H1 (cell line): ENCODE measurements around the gene ITPR3. TPM values are rescaled to one million over a fixed set of nuclear protein-coding genes. Genes with fewer than 3 reads are reported as not detected.
A peak's percentile ranks its signal among the peaks of the same experiment; 100 is the strongest.

Experiments used
- CTCF ChIA-PET: fragments of 300-600 bp; sonication (Branson Sonifier 250); formaldehyde crosslinking; loops from one replicate; lab custom pipeline; 2021; ENCODE audit not compliant: partially characterized antibody; lab: Charles Lee
- POLR2A ChIA-PET: fragments of 300-600 bp; sonication (Branson Sonifier 250); formaldehyde crosslinking; loops from one replicate; lab custom pipeline; 2021; ENCODE audit warnings: inconsistent platforms; ENCODE audit not compliant: partially characterized antibody; lab: Charles Lee
- DNase-seq, 2 experiments: peaks; one replicate each; pipeline versions ENCODE4 v3.0.0 to v3.0.0-alpha.2; 2010 to 2022; ENCODE audit warnings: low spot score in 2 of 2, low read depth in 1 of 2, mixed read lengths in 1 of 2
- FAIRE-seq: peaks from 2 replicates; lab custom pipeline; 2011; peaks lifted over from hg19 to GRCh38; lab: Jason Lieb, UNC
- H2AFZ ChIP-seq: 2 replicates; pipeline ENCODE4 v1.8.1; 2012; ENCODE audit warnings: low read length, inconsistent platforms
- H2AK5ac ChIP-seq: 2 replicates; pipeline ENCODE4 v1.6.1; 2013; ENCODE audit warnings: low read depth, low read length
- H2BK120ac ChIP-seq: replicated peaks from 2 replicates; pipeline ENCODE3; 2013; ENCODE audit warnings: low read depth, low read length, inconsistent platforms
- H2BK12ac ChIP-seq: 2 replicates; pipeline ENCODE4 v1.6.1; 2013; ENCODE audit warnings: low read depth, low read length
- H2BK15ac ChIP-seq: 2 replicates; pipeline ENCODE4 v1.6.1; 2013; ENCODE audit warnings: low read length
- H2BK20ac ChIP-seq: 2 replicates; pipeline ENCODE4 v1.6.1; 2013; ENCODE audit warnings: low read length
- H2BK5ac ChIP-seq: 2 replicates; pipeline ENCODE4 v1.6.1; 2013; ENCODE audit warnings: low read depth, low read length
- H3K14ac ChIP-seq: 2 replicates; pipeline ENCODE4 v1.6.1; 2013; ENCODE audit warnings: inconsistent platforms; ENCODE audit not compliant: insufficient read length
- H3K18ac ChIP-seq: 2 replicates; pipeline ENCODE4 v1.6.1; 2013; ENCODE audit warnings: low read length; ENCODE audit errors: extremely low read depth
- H3K23ac ChIP-seq: 2 replicates; pipeline ENCODE4 v1.6.1; 2013; ENCODE audit warnings: inconsistent platforms; ENCODE audit not compliant: insufficient read length
- H3K23me2 ChIP-seq: 2 replicates; pipeline ENCODE4 v1.6.1; 2013; ENCODE audit warnings: low read depth, low read length
- H3K27ac ChIP-seq: 2 replicates; pipeline ENCODE4 v1.6.1; 2011; ENCODE audit warnings: low read depth, low read length, inconsistent platforms
- H3K27me3 ChIP-seq, 4 experiments: replicated peaks in 1 of 4; 1 replicate in 1 of 4; 2 replicates in 3 of 4; pipeline versions ENCODE4 v1.6.1 to v1.8.1; 2011 to 2013; ENCODE audit warnings: low read length in 3 of 4, mild to moderate bottlenecking in 3 of 4, inconsistent platforms in 2 of 4, mixed read lengths in 2 of 4, moderate library complexity in 1 of 4; ENCODE audit not compliant: control insufficient read depth in 3 of 4, insufficient read depth in 3 of 4; ENCODE audit errors: extremely low read depth in 1 of 4
- H3K36me3 ChIP-seq, 4 experiments: 2 replicates each; pipeline versions ENCODE4 v1.6.1 to v1.8.1; 2011 to 2013; ENCODE audit warnings: mild to moderate bottlenecking in 4 of 4, low read length in 3 of 4, moderate library complexity in 2 of 4, control low read depth in 1 of 4, inconsistent platforms in 1 of 4; ENCODE audit not compliant: insufficient read depth in 4 of 4, control insufficient read depth in 2 of 4
- H3K4ac ChIP-seq: replicated peaks from 2 replicates; pipeline ENCODE3; 2013; ENCODE audit warnings: low read length, low read depth, mixed read lengths, inconsistent platforms; ENCODE audit not compliant: insufficient read length
- H3K4me1 ChIP-seq, 4 experiments: replicated peaks in 1 of 4; 1 replicate in 1 of 4; 2 replicates in 3 of 4; pipeline versions ENCODE4 v1.6.1 to v1.8.1; 2011 to 2013; ENCODE audit warnings: low read length in 3 of 4, inconsistent platforms in 2 of 4, mixed read lengths in 1 of 4; ENCODE audit not compliant: insufficient read depth in 4 of 4, control insufficient read depth in 3 of 4
- H3K4me2 ChIP-seq, 2 experiments: 2 replicates each; pipeline versions ENCODE4 v1.6.1 to v1.8.1; 2011 to 2013; ENCODE audit warnings: low read depth in 2 of 2, low read length in 2 of 2, control low read depth in 1 of 2, inconsistent platforms in 1 of 2, mild to moderate bottlenecking in 1 of 2; ENCODE audit not compliant: insufficient read depth in 1 of 2
- H3K4me3 ChIP-seq, 4 experiments: fragments of 200-600, 300-600 bp in 1 of 4; sonication (generic), shearing (Covaris generic), sonication (Bioruptor Twin) in 1 of 4; 2 replicates each; pipeline versions ENCODE4 v1.5.1 to v1.8.1; 2011 to 2016; ENCODE audit warnings: low read length in 4 of 4, low read depth in 3 of 4, control low read depth in 2 of 4, inconsistent platforms in 2 of 4, mild to moderate bottlenecking in 2 of 4, mixed read lengths in 1 of 4, moderate library complexity in 1 of 4; ENCODE audit not compliant: insufficient read depth in 2 of 4; ENCODE audit errors: extremely low read depth in 1 of 4
- H3K56ac ChIP-seq: replicated peaks from 2 replicates; pipeline ENCODE3; 2013; ENCODE audit warnings: low read depth, mild to moderate bottlenecking, mixed read lengths, low read length, inconsistent platforms; ENCODE audit not compliant: insufficient read length
- H3K79me1 ChIP-seq: 2 replicates; pipeline ENCODE4 v1.6.1; 2013; ENCODE audit warnings: low read depth, low read length, control low read depth
- H3K79me2 ChIP-seq, 2 experiments: 2 replicates each; pipeline versions ENCODE4 v1.6.1 to v1.8.1; 2012 to 2013; ENCODE audit warnings: low read length in 2 of 2, mild to moderate bottlenecking in 2 of 2, inconsistent platforms in 1 of 2; ENCODE audit not compliant: insufficient read depth in 2 of 2, control insufficient read depth in 1 of 2
- H3K9ac ChIP-seq, 4 experiments: replicated peaks in 1 of 4; 1 replicate in 1 of 4; 2 replicates in 3 of 4; pipeline versions ENCODE4 v1.6.1 to v1.8.1; 2011 to 2013; ENCODE audit warnings: low read depth in 3 of 4, low read length in 3 of 4, control low read depth in 2 of 4, mild to moderate bottlenecking in 2 of 4, moderate library complexity in 2 of 4, inconsistent platforms in 1 of 4; ENCODE audit errors: extremely low read depth in 1 of 4
- H3K9me3 ChIP-seq, 2 experiments: 2 replicates each; pipeline versions ENCODE4 v1.6.1 to v1.8.1; 2012 to 2013; ENCODE audit warnings: mild to moderate bottlenecking in 2 of 2, moderate library complexity in 2 of 2, control low read depth in 1 of 2, inconsistent platforms in 1 of 2, low read depth in 1 of 2, low read length in 1 of 2, mixed read lengths in 1 of 2; ENCODE audit not compliant: insufficient read depth in 2 of 2
- H4K20me1 ChIP-seq, 2 experiments: replicated peaks in 1 of 2; 2 replicates each; pipeline versions ENCODE3 to v1.8.1; 2011 to 2013; ENCODE audit warnings: inconsistent platforms in 2 of 2, low read length in 2 of 2, mild to moderate bottlenecking in 1 of 2; ENCODE audit not compliant: insufficient read depth in 2 of 2, control insufficient read depth in 1 of 2
- H4K5ac ChIP-seq: 2 replicates; pipeline ENCODE4 v1.6.1; 2013; ENCODE audit warnings: low read length, low read depth, mixed read lengths, inconsistent platforms; ENCODE audit not compliant: insufficient read length
- H4K8ac ChIP-seq: 2 replicates; pipeline ENCODE4 v1.8.0; 2013; ENCODE audit warnings: mild to moderate bottlenecking, moderate library complexity, low read length, inconsistent platforms; ENCODE audit not compliant: insufficient read depth; ENCODE audit errors: extremely low read depth
- H4K91ac ChIP-seq: replicated peaks from 2 replicates; pipeline ENCODE3; 2013; ENCODE audit warnings: low read length, mixed read lengths, inconsistent platforms; ENCODE audit not compliant: insufficient read length
- CREB1 ChIP-seq: IDR thresholded peaks from 2 replicates; pipeline ENCODE4 v1.6.1; 2012; ENCODE audit warnings: inconsistent platforms
- EGR1 ChIP-seq: IDR thresholded peaks from 2 replicates; pipeline ENCODE4 v1.6.1; 2011; ENCODE audit warnings: low read depth, low read length, borderline replicate concordance
- EZH2 ChIP-seq: fragments of 200-600 bp; sonication (generic); IDR thresholded peaks from 2 replicates; pipeline ENCODE4 v1.7.1; 2012; ENCODE audit warnings: low read depth, mild to moderate bottlenecking, moderate library complexity, low read length, inconsistent platforms; ENCODE audit not compliant: severe bottlenecking
- JUN ChIP-seq: IDR thresholded peaks from 2 replicates; pipeline ENCODE4 v1.6.1; 2011; ENCODE audit warnings: low read depth, mild to moderate bottlenecking, improper control_type of control experiment, low read length
- KDM4A ChIP-seq: IDR thresholded peaks from one replicate; pipeline ENCODE4 v1.7.1; 2012; ENCODE audit warnings: low read depth, mild to moderate bottlenecking, moderate library complexity, low read length, inconsistent platforms; ENCODE audit not compliant: severe bottlenecking
- KDM5A ChIP-seq: fragments of 200-600 bp; IDR thresholded peaks from 2 replicates; pipeline ENCODE4 v1.7.1; 2012; ENCODE audit warnings: mild to moderate bottlenecking, low read length, inconsistent platforms, mixed read lengths
- MAFK ChIP-seq: IDR thresholded peaks from 2 replicates; pipeline ENCODE4 v1.6.1; 2012; ENCODE audit warnings: low read depth, mild to moderate bottlenecking, improper control_type of control experiment, low read length
- PHF8 ChIP-seq: fragments of 200-600 bp; sonication (generic); conservative IDR thresholded peaks from 2 replicates; pipeline ENCODE4 v1.7.1; 2012; ENCODE audit warnings: low read depth, mild to moderate bottlenecking, inconsistent platforms, low read length, moderate library complexity
- POLR2A ChIP-seq, 2 experiments: IDR thresholded peaks; 1 replicate in 1 of 2; 2 replicates in 1 of 2; pipeline ENCODE4 v1.6.1; 2011; ENCODE audit warnings: low read depth in 2 of 2, low read length in 2 of 2, mild to moderate bottlenecking in 2 of 2; ENCODE audit errors: control extremely low read depth in 1 of 2
- POU5F1 ChIP-seq: IDR thresholded peaks from 2 replicates; pipeline ENCODE4 v1.6.1; 2011; ENCODE audit warnings: low read depth, mild to moderate bottlenecking, low read length, moderate library complexity
- RAD21 ChIP-seq, 2 experiments: IDR thresholded peaks in 1 of 2; conservative IDR thresholded peaks in 1 of 2; 2 replicates each; pipeline ENCODE4 v1.6.1; 2011; ENCODE audit warnings: low read depth in 2 of 2, low read length in 2 of 2, improper control_type of control experiment in 1 of 2, inconsistent platforms in 1 of 2, mild to moderate bottlenecking in 1 of 2, moderate library complexity in 1 of 2
- SIX5 ChIP-seq: IDR thresholded peaks from 2 replicates; pipeline ENCODE4 v1.6.1; 2011; ENCODE audit warnings: mild to moderate bottlenecking, low read depth, low read length
- TBP ChIP-seq: IDR thresholded peaks from 2 replicates; pipeline ENCODE4 v1.6.1; 2011; ENCODE audit warnings: low read depth, low read length, improper control_type of control experiment
- WGBS, 2 experiments: shearing (Covaris generic) in 1 of 2; methylation state at CpG; one replicate each; pipeline versions ENCODE4 v1.1.6 to v1.1.7; 2013 to 2015; ENCODE audit warnings: low lambda C conversion rate in 2 of 2, mixed read lengths in 2 of 2, inconsistent platforms in 1 of 2, low coverage in 1 of 2, missing lambda C conversion rate in 1 of 2; ENCODE audit not compliant: insufficient replicate concordance in 2 of 2, insufficient coverage in 1 of 2, insufficient read length in 1 of 2; ENCODE audit errors: extremely low coverage in 1 of 2, missing lambda C conversion rate in 1 of 2; 5-methylcytosine and 5-hydroxymethylcytosine counted together
- polyA plus RNA-seq, 7 experiments: library from polyadenylated mRNA; depleted of rRNA in 3 of 7; stranded (reverse) in 5 of 7; unstranded in 2 of 7; fragments of >200 nt in 5 of 7; fragments of 200-250 nt in 2 of 7; gene quantifications; 1 replicate in 5 of 7; 2 replicates in 1 of 7; 4 replicates in 1 of 7; pipeline versions ENCODE4 v1.2.1 to v1.2.3, GENCODE V29; 2011 to 2013; ENCODE audit warnings: missing spikeins in 2 of 7, mixed read lengths in 2 of 7
- total RNA-seq: library from RNA; stranded (reverse); fragmentation: NEBNext Ultra II Directional; extraction: Animal tissue kit (Norgen Biotek cat#: 25700); gene quantifications from 2 replicates; pipeline ENCODE4 v1.2.1, GENCODE V29; 2021

ITPR3 gene
- total and polyA plus RNA-seq, 2 of the 8 experiments (the other 6 are each of a cell fraction or from before 2014, with no cell fraction given), result 29.1 to 45.7 TPM

DNA sequence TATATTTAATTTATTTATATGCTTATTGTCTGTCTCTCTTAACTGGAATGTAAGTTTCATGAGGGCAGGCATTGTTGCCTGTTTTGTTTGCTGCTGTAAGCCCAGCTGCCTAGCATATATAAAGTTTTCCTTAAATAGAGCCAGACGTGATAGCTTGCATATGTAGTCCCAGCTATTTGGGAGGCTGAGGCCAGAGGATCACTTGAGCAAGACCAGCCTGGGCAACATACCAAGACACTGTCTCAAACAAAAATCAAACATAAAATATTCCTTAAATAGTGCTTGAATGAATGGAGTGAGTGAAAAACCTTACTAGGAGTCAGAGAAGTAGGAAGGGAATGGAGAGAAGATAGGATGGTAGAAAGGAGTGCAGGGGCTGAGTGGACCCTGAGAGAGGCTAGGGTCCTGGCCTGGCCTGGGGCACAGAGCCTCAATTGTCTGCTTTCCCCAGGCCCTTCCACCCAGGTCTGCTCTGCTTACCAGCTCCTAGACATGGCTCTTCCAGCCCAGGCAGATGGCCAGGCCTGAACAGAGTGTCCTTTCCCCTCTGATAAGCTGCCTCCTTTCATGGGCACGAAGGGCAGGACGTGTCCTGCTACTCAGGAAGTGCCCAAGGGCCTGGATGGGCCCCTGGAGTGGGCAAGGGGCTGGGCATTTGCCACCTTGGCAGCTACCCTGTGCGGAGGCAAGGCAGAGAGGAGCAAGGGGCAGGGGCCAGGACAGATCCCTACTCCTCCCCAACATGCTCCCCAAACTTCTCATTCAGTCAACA is 23.4 kb upstream of the ITPR3 start:
- no peak overlapping the region for H4K91ac ChIP-seq
- no peaks in the 10 kb centered on the region for H3K9me3 ChIP-seq
- H2AK5ac ChIP-seq, result no peak overlapping the region
- H3K79me2 ChIP-seq, result no peaks in the 10 kb centered on the region
- no peak overlapping the region for H3K4me3 ChIP-seq
- no peaks in the 10 kb centered on the region for H3K36me3 ChIP-seq
- H4K5ac ChIP-seq, result no peak overlapping the region
- POLR2A ChIA-PET, result interaction anchor here (1.2 to 2.1 kb wide), 3 partner anchors 10 to 114 kb away, joined by 3 to 6 read pairs (median 3); partner anchors contain the start of gene UQCC2
- no peaks in the 10 kb centered on the region for H3K79me1 ChIP-seq
- no peak overlapping the region for H3K23ac ChIP-seq
- no peak overlapping the region for H3K14ac ChIP-seq
- no peak overlapping the region for H2BK15ac ChIP-seq
- no peak for DNase-seq
- H2BK5ac ChIP-seq, result no peak overlapping the region
- no peaks in the 10 kb centered on the region for H4K20me1 ChIP-seq
- H2BK120ac ChIP-seq, result no peak overlapping the region
- H3K27me3 ChIP-seq, result no peaks in the 10 kb centered on the region
- no peak for FAIRE-seq
- no peak overlapping the region for H3K27ac ChIP-seq
- H4K8ac ChIP-seq, result no peak overlapping the region
- no peak overlapping the region for H3K4me2 ChIP-seq
- no peak overlapping the region for H2AFZ ChIP-seq
- no peak overlapping the region for H2BK12ac ChIP-seq
- H3K4ac ChIP-seq, result no peak overlapping the region
- H3K4me1 ChIP-seq, result peaks cover 0 to 10% (median 3%) of the 10 kb centered on the region in 4 experiments; a peak in 5 of 7 replicates
- CTCF ChIA-PET, result interaction anchor here (1.2 to 9.3 kb wide), 6 partner anchors 10 to 35 kb away, joined by 3 to 57 read pairs (median 8); partner anchors contain the start of gene ITPR3
- H3K18ac ChIP-seq, result no peak overlapping the region
- 74% methylated on average over 4 of the region's 4 CpGs; no CpG with 5 or more reads in 1 of the 2 experiments for WGBS, 2 experiments
- peak overlapping the region; percentile 61; the same call in 1 of the 2 replicates for H2BK20ac ChIP-seq
- H3K23me2 ChIP-seq, result no peaks in the 10 kb centered on the region
- H3K56ac ChIP-seq, result no peak overlapping the region
- no peak overlapping the region for H3K9ac ChIP-seq
- no peak for TF ChIP-seq RAD21 (IDR thresholded peaks at IDR 0.05 in 1 of 2, conservative IDR thresholded peaks at IDR 0.05 in 1 of 2; ENCODE audit: low read depth in 2 of 2, low read length in 2 of 2)
- TF ChIP-seq POU5F1, result no peak
- no peak for TF ChIP-seq MAFK
- TF ChIP-seq POLR2A (IDR thresholded peaks at IDR 0.05; ENCODE audit: control extremely low read depth in 1 of 2, low read depth in 2 of 2, low read length in 2 of 2), result no peak
- TF ChIP-seq PHF8, result no peak
- no peak for TF ChIP-seq TBP
- TF ChIP-seq JUN, result no peak
- TF ChIP-seq EZH2, result no peak
- TF ChIP-seq KDM5A, result no peak
- no peak for TF ChIP-seq EGR1
- TF ChIP-seq CREB1, result no peak
- no peak for TF ChIP-seq SIX5
- TF ChIP-seq KDM4A, result no peak
